ENCODE results near the gene ASPHD2.

DNA sequence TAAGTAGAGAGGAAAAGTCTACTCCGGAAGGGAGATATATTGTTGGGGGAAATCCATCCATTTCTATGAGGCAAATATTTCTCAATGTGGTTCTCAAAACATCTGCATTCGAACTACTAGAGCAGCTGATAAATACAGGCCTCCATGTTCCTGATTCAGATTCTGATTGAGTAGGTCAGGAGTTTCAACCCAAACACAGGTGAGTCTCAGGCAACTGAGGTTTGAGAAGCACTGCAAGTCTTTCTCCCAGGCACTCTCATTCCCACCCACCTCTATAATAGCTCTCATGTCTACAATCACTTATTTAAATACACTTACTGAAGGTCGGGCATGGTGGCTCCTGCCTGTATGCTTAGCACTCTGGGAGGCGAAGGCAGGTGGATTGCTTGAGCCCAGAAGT, 14.7 kb upstream of the ASPHD2 start:
- TF ChIP-seq CTCF (IDR thresholded peaks at IDR 0.05) = no peak
- no peak for TF ChIP-seq EP300 (IDR thresholded peaks at IDR 0.05)
- TF ChIP-seq POLR2A (IDR thresholded peaks at IDR 0.05) = no peak

All from tibial nerve (tissue), 4 donors.